Measurements from ENCODE around the gene ERC1. TPM values are rescaled to one million over a fixed set of nuclear protein-coding genes. Genes with fewer than 3 reads are reported as not detected.

The ERC1 gene
- total and polyA plus RNA-seq, 2 donors (not counting 3 experiments of a cell fraction or from before 2014, with no cell fraction given) = 11.7 to 66.1 TPM

GRCh38 chr12:1496162-1496900, 505.3 kb downstream of the ERC1 start:
- no peaks in the 10 kb centered on the region for H3K9me1 ChIP-seq (replicated peaks; ENCODE audit: control insufficient read depth, extremely low read depth, insufficient read depth, low read length)
- no peak for FAIRE-seq
- no peak overlapping the region for H3K4me3 ChIP-seq (replicated peaks in 1 of 3; ENCODE audit: insufficient read depth in 1 of 3, low read depth in 1 of 3, low read length in 3 of 3)
- no peak overlapping the region for H3K27ac ChIP-seq (ENCODE audit: insufficient read depth, low read depth, low read length)
- H3K4me2 ChIP-seq (ENCODE audit: insufficient read depth, low read length) = no peak overlapping the region
- no peaks in the 10 kb centered on the region for H3K9me3 ChIP-seq (replicated peaks; ENCODE audit: control insufficient read depth, insufficient read depth, low read length)
- dilution Hi-C loops (cut with MboI; ENCODE audit: extremely low pct_ligation_motif_present, low sequenced_read_pairs) (no loop called here), intact Hi-C loops (cut with micrococcal nuclease) (no loop called here)
- H3K9ac ChIP-seq (replicated peaks; ENCODE audit: extremely low read depth, insufficient read depth, low read length) = no peak overlapping the region
- CTCF ChIA-PET = interaction anchor here (1.6 kb wide), 1 partner anchor 378 kb away, joined by 7 read pairs; no protein-coding TSS in a partner anchor
- TF ChIP-seq GATA2 (IDR thresholded peaks at IDR 0.05; ENCODE audit: insufficient read depth, insufficient read length, low read depth, low read length) (no peak), POLR2AphosphoS5 (IDR thresholded peaks at IDR 0.05; ENCODE audit: insufficient read depth, low read depth, low read length) (no peak), MYC (IDR thresholded peaks at IDR 0.05; ENCODE audit: low read depth, low read length) (no peak), MAX (IDR thresholded peaks at IDR 0.05; ENCODE audit: insufficient read depth, insufficient read length) (no peak), POLR2A (IDR thresholded peaks at IDR 0.05; ENCODE audit: low read depth, low read length) (no peak), EZH2 (IDR thresholded peaks at IDR 0.05; ENCODE audit: borderline replicate concordance, low read depth, low read length, severe bottlenecking) (no peak), JUN (IDR thresholded peaks at IDR 0.05; ENCODE audit: borderline replicate concordance, insufficient read depth, insufficient read length, low read depth) (no peak), CTCF (IDR thresholded peaks at IDR 0.05; ENCODE audit: extremely low read depth in 1 of 2, insufficient read depth in 1 of 2, low read depth in 1 of 2, low read length in 2 of 2) (no peak), FOS (IDR thresholded peaks at IDR 0.05; ENCODE audit: borderline replicate concordance, insufficient read depth, low read length) (no peak)
- no peak overlapping the region for H2AFZ ChIP-seq (ENCODE audit: low read depth, low read length)
- H4K20me1 ChIP-seq (replicated peaks; ENCODE audit: control insufficient read depth, extremely low read depth, insufficient read depth, low read length) = no peaks in the 10 kb centered on the region
- H3K27me3 ChIP-seq (ENCODE audit: control insufficient read depth in 2 of 2, insufficient read depth in 2 of 2, low read length in 2 of 2) = no peaks in the 10 kb centered on the region
- POLR2A ChIA-PET = no interaction called here
- H3K4me1 ChIP-seq (ENCODE audit: control insufficient read depth, extremely low read depth, insufficient read depth, low read length) = no peaks in the 10 kb centered on the region
- BruUV-seq (replicated peaks) = no TSS peak
- no peaks in the 10 kb centered on the region for H3K79me2 ChIP-seq (ENCODE audit: control insufficient read depth, insufficient read depth, low read length)
- H3K36me3 ChIP-seq (ENCODE audit: control insufficient read depth in 2 of 2, extremely low read depth in 1 of 2, insufficient read depth in 2 of 2, low read length in 2 of 2) = no peaks in the 10 kb centered on the region
- no peak for DNase-seq (ENCODE audit: low read depth, low spot score)
